ENCODE data around the gene MMP24OS.
A peak's percentile ranks its signal among the peaks of the same experiment; 100 is the strongest.

Gene MMP24OS

DNA sequence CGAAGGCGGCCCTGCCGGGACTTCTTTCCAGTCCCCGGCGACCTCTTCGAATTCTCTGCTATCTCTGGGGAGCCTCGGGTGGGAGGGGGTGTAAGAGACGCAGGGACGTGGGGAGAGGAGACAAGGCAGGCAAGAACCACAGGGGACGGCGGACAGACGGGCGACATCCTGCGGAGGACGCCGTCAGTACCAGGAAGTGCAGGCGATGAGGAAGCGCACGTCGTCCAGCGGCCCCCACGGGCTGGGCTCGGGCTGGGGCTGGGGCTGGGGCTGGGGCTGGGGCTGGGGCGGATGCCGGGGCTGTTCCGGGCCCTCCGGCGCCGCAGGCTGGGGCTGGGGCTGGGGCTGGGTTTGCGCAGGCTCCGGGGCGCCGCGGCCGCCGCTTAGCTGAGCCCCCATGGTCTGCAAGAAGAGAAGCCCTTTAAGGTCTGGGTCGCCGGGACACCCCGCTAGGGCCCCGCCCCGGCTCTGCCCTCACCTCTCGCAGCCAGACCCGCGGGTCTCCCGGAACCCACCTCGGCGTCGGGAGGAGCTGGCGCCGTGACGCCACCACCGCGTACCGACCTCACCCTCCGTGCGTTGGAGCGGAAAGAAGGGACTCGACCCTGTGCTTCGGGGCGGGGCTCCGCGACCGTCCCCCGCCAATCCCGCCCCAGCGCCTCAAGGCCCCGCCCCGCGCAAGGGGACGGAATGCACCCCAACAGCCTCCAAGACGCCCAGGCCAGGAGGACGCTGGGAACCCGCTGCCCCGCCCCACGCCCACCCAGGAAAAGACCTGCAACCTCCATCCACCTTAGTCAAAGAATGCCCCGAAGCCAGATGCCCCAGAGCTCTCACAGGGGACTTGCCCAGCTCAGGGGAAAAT lies at the start of gene MMP24OS:
Gene MMP24OS, minus strand, starts transcription at position 592 of the 865 bp plus-strand sequence. Its CDS starts 193 bp downstream, at position 399.
- peak; percentile 91 to 95 for DNase-seq (ENCODE audit: low read depth in 1 of 2, low spot score in 1 of 2)

DNA sequence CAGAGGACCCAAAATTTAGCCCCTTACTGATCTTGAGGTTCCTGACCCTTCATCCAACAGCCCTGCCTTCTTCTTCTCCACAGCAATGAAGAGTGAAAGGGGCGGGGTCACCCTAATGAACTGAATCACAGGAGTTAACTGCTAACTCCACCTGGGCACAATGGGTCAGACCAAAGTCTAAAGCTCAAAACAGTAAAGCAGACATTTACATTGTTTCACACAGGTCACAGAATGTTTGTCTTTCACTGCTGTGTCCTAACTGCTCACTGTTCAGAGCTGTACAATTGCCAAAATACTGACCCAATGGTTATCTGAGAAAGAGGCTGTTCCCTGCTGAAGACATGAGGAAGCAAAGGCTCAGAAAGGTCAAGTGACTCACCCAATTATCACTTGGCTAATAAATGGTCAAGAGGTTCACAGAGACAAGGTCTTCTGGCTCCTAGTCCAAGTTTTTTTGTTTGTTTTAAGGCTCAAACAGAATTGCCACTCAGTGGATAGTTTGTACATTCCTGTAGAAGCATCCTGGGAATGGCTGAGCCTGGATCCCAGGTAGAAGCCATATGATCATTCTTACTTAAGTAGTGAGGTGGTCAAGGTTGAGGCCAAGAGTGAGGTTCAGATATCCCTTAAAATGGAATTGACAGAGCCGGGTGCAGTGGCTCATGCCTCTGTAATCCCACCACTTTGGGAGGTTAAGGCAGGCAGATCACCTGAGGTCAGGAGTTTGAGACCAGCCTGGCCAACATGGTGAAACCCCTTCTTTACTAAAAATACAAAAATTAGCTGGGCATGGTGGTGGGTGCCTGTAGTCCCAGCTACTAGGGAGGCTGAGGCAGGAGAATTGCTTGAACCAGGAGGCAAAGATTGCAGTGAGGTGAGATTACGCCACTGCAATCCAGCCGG lies 49.4 kb upstream of the MMP24OS start:
- in situ Hi-C loops (cut with HindIII; ENCODE audit: low pct_unique_long_range_greater_than_20kb, low sequenced_read_pairs): no loop called here
- DNase-seq (ENCODE audit: low read depth in 1 of 2, low spot score in 1 of 2): no peak
- TF ChIP-seq JUND (IDR thresholded peaks at IDR 0.05; ENCODE audit: low read depth): no peak

More for the DNA sequence above, at the start of gene MMP24OS:
- no peak for TF ChIP-seq JUND (IDR thresholded peaks at IDR 0.05; ENCODE audit: low read depth)
- in situ Hi-C loops (cut with HindIII; ENCODE audit: low pct_unique_long_range_greater_than_20kb, low sequenced_read_pairs): no loop called here

DNA sequence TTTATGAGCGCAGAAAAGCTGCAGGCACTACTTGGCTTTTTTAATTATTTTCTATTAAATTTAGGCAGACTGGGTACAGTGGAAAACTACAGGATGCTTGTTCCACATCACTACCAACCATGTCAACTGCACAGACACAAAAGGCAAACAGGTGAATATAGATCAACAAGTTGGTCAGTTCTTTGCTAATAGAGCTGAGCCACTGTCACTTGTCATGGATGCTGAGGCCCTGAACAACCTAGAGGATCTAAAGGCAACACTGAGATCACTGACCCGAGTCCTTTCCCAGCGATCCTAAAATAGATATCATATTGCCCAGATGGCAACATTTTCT lies 48.8 kb upstream of the MMP24OS start:
- no peak for TF ChIP-seq JUND (IDR thresholded peaks at IDR 0.05; ENCODE audit: low read depth)
- in situ Hi-C loops (cut with HindIII; ENCODE audit: low pct_unique_long_range_greater_than_20kb, low sequenced_read_pairs): no loop called here
- no peak for DNase-seq (ENCODE audit: low read depth in 1 of 2, low spot score in 1 of 2)

DNA sequence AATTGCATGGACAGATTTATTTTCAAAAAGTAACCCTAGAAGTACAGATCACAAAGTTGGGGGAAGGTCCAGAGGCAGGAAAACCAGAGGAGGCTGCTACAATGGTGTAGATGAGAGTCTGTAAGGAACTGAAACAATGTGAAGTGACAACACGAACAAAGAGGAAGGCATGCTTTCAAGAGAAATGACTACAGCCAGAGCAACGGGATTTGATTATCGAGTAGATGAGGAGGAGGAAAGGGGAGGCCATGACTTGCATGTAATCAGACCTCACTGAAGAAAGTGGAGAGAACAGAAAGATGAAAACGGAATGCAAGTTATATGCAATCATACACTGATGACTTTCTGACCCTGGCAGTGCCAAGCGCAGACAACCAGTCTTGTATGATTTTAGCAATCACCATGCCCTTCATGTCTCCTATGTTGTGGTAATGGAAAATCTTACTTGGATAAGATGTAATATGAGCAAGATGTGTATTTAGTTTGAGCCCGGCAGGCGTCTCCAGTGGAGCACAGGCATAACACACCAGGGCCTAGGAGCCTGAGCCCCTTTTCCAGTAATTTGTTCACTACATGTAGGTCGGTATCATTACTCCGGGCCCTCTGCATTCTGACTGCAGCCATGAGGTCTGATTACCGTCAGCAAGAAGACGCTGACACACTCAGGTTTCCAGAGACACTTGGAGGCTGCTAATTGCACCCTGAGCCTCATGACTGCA lies 48.3 kb upstream of the MMP24OS start:
- in situ Hi-C loops (cut with HindIII; ENCODE audit: low pct_unique_long_range_greater_than_20kb, low sequenced_read_pairs): no loop called here
- TF ChIP-seq JUND (IDR thresholded peaks at IDR 0.05; ENCODE audit: low read depth): no peak
- DNase-seq (ENCODE audit: low read depth in 1 of 2, low spot score in 1 of 2): no peak

DNA sequence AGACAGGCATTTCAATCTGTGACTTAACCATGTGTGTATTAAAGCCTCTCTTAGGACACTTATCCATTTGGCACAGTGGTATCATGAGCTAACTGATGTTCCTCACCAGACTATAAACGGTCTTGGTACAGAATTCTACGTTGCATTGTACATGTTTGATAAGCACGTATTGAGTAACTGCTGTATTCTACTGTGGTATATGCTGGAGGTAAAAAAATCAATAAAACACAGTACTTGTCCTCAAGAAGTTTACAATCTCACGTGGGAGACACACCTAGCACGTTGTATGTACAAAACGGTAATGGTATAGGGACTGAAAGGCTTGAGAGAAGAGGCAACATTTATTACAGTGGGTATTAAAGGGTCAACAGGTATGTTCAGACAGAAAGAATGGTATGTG lies 47.5 kb upstream of the MMP24OS start:
- DNase-seq (ENCODE audit: low read depth in 1 of 2, low spot score in 1 of 2): no peak
- TF ChIP-seq JUND (IDR thresholded peaks at IDR 0.05; ENCODE audit: low read depth): no peak
- in situ Hi-C loops (cut with HindIII; ENCODE audit: low pct_unique_long_range_greater_than_20kb, low sequenced_read_pairs): no loop called here

DNA sequence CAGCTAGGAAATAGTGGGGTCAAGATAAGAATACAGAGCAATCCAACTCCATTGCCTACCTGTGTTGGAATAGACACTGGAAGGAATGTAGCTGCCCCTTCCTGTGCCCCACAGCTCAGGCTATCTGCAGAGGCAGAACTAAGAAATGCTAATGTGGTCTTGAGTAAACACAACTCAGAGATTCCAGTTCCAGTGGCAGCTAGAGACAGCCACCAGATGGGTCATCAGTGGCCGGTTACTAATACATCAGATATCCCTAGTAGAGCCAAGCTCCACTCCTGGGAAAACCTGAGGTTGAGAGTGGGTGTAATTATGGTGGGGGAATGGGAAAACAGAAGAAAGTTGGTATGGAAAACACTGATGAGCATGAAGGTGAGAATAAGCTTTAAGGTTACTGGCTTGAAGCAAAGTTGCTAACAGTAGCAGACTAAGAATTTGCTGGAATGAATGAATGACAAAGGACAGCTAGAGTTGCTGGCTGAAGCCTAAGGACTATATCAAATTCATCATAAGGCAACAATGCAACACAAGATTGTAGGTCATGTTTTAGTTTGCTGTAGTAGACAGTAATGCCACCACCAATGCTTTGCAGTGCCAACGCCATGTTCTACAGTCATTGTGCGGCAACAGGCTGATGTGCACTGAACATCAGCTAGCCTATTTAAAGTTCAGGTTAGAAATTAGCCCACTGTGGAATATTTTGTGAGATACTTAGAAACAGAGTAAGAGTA lies 42.6 kb upstream of the MMP24OS start:
- DNase-seq (ENCODE audit: low read depth in 1 of 2, low spot score in 1 of 2): no peak
- no peak for TF ChIP-seq JUND (IDR thresholded peaks at IDR 0.05; ENCODE audit: low read depth)
- in situ Hi-C loops (cut with HindIII; ENCODE audit: low pct_unique_long_range_greater_than_20kb, low sequenced_read_pairs): no loop called here

DNA sequence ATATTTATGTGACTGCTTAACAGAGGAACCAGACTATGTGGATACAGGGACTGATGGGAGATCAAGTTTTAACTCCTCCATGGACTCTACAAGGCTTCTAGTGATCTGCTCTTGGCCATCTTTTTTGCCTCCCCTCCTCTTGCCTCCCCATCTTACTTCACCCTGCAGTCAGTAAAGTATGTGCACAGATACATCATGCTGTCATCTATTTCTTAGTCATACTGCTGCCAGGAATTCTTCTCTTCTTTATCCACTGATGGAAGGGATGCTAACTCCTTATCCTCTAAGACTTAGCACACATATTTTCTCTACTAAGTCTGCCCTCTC lies 41.9 kb upstream of the MMP24OS start:
- in situ Hi-C loops (cut with HindIII; ENCODE audit: low pct_unique_long_range_greater_than_20kb, low sequenced_read_pairs): no loop called here
- no peak for TF ChIP-seq JUND (IDR thresholded peaks at IDR 0.05; ENCODE audit: low read depth)
- DNase-seq (ENCODE audit: low read depth in 1 of 2, low spot score in 1 of 2): no peak

DNA sequence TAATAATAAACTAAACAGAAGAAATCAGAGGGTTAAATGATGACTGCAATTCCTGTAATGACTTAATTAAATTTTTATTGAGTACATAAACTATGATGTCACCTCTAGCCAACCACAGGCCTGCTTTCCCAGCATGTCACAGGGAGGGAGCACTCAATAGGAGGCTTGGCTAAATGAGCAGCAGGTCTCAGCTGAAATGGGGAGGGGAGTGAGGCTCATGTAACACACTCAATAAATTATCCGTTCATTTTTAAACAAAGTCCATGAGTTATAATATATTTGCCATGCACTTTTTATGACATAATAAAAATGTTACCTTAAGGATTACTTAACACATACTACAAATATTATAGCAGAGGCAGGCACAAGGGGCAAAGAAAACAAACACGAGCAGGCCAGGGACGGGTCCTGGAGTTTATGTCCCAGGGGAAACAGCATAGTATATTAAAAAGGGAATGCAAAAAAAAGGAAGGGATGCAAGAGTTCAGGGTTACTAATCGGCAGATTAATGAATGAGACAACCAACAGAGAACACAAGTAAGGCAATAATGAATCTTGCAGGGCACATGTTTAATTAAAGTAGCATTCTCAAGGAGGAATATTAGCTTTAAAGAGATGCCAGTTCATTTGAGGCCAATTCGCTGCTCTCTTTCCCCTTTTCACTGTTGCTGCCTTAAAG lies 41.4 kb upstream of the MMP24OS start:
- in situ Hi-C loops (cut with HindIII; ENCODE audit: low pct_unique_long_range_greater_than_20kb, low sequenced_read_pairs): no loop called here
- DNase-seq (ENCODE audit: low read depth in 1 of 2, low spot score in 1 of 2): peak in 1 of 2 experiments; percentile 76
- no peak for TF ChIP-seq JUND (IDR thresholded peaks at IDR 0.05; ENCODE audit: low read depth)

DNA sequence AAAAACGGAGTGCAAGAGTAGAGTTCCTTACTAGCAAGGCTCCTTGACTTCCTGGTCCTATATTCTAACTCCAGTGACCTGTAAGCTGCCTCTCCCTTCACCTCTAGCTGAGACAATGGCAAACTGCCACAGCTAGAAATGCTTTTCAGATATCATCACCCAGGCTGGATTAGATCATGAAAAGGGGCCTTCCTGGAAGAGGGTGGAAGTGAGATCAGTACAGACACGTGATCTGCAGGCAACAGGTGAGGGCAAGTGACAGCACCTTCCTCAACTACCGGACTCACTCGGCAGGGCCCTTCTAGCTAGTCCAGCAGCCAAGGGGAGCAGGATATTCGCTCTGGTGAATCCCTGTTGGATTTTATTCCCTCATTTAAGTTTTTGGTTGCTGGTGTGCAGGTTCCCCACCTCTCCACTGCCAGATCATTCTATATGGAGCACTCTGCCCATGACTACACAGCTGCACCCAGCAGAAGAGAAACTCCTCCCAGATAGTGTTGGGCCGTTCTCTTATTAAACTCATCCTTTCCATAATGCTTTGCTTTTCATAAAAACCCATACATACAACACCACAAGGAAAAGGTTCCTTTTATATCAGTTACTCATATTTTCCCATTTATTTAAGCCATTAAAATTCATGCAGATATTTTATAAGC lies 40.7 kb upstream of the MMP24OS start:
- no peak for TF ChIP-seq JUND (IDR thresholded peaks at IDR 0.05; ENCODE audit: low read depth)
- in situ Hi-C loops (cut with HindIII; ENCODE audit: low pct_unique_long_range_greater_than_20kb, low sequenced_read_pairs): no loop called here
- DNase-seq (ENCODE audit: low read depth in 1 of 2, low spot score in 1 of 2): peak in 1 of 2 experiments; percentile 46

DNA sequence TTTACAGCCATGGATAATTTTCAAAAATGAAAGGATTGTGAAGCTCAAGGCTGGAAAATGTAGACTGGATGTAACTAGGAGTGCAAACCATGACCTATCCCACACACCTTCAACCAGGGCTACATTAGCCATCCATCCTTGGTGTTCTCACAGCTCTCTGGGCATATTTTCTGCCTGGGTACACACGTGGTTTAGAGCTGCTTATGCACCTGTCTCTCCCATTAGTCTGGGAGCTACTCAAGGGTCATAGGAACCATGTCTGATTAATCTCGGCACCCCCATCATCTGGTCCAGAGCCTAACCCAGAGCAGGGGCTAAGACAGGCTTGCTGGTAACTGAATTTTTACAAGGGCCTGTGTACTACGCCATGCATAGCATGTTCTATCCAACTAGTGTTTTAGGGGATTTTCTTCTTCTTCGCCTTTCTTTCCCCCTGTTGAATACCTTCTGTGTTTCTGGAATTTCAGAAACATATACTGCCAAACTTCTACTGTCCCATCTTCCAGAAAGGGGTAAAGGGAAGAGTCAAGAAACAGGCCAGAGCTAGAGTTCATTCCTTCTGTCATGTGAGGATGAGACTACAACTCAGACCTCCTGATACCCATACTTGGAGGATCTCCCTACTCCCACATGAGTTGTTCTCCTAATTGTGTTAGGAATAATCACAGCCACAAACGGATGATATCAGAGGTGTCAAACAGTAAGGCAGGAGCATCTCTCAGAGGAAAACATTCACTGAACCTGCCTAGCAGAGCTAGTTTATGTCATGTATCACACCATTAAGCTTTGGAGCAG lies 39.7 kb upstream of the MMP24OS start:
- in situ Hi-C loops (cut with HindIII; ENCODE audit: low pct_unique_long_range_greater_than_20kb, low sequenced_read_pairs): no loop called here

More for the DNA sequence above, 39.7 kb upstream of the MMP24OS start:
- DNase-seq (ENCODE audit: low read depth in 1 of 2, low spot score in 1 of 2): no peak
- no peak for TF ChIP-seq JUND (IDR thresholded peaks at IDR 0.05; ENCODE audit: low read depth)
